Large intestine (tissue), 12 donors: ENCODE measurements around the gene NCAPH2. TPM values are rescaled to one million over a fixed set of nuclear protein-coding genes. Genes with fewer than 3 reads are reported as not detected.

Source experiments
- DNase-seq, 2 donors: peaks; one replicate each; pipeline versions ENCODE4 v3.0.0 to v3.0.0-alpha.2; 2013
- H3K27ac ChIP-seq: one replicate; pipeline ENCODE4 v1.5.1; 2013; ENCODE audit warnings: low read length
- H3K27me3 ChIP-seq: 2 replicates; pipeline ENCODE4 v1.6.1; 2013; ENCODE audit warnings: low read length; ENCODE audit not compliant: control insufficient read depth, insufficient read depth
- H3K36me3 ChIP-seq: 2 replicates; pipeline ENCODE4 v1.6.1; 2013; ENCODE audit warnings: low read length; ENCODE audit not compliant: control insufficient read depth, insufficient read depth
- H3K4me1 ChIP-seq: one replicate; pipeline ENCODE4 v1.6.1; 2013; ENCODE audit warnings: low read length; ENCODE audit not compliant: control insufficient read depth, insufficient read depth
- H3K4me3 ChIP-seq: one replicate; pipeline ENCODE4 v1.5.1; 2013; ENCODE audit warnings: low read length
- H3K9me3 ChIP-seq: one replicate; pipeline ENCODE4 v1.6.1; 2013; ENCODE audit warnings: mild to moderate bottlenecking, low read depth, low read length, moderate library complexity; ENCODE audit not compliant: control insufficient read depth
- WGBS: methylation state at CpG from one replicate; pipeline ENCODE4 v1.1.5; 2013; ENCODE audit warnings: low lambda C conversion rate; ENCODE audit not compliant: insufficient coverage; 5-methylcytosine and 5-hydroxymethylcytosine counted together
- long read RNA-seq, 11 donors: transcript quantifications; one replicate each; lab custom pipeline, GENCODE V29; 2026
- polyA plus RNA-seq: library from polyadenylated mRNA; unstranded; fragments of 120-200 nt; gene quantifications from one replicate; pipeline ENCODE4 v1.2.1, GENCODE V29; 2013

Gene NCAPH2
- polyA plus RNA-seq, result 31.2 TPM
- long read RNA-seq, donor 1, transcript NCAPH2-205 (20 exons, 2,037 nt), result major isoform, 6 of 7 reads
- long read RNA-seq, donor 1, partial matches to known transcripts, result 0 of 7 reads
- long read RNA-seq, donor 1, other reads (novel, unspliced or antisense), result 0 of 7 reads
- long read RNA-seq, donor 2, partial matches to known transcripts, result 0 of 4 reads
- long read RNA-seq, donor 2, other reads (novel, unspliced or antisense), result 0 of 4 reads
- long read RNA-seq, donor 3, transcript NCAPH2-205 (20 exons, 2,037 nt), result major isoform, 6 of 147 reads
- long read RNA-seq, donor 3, partial matches to known transcripts, result 130 of 147 reads
- long read RNA-seq, donor 3, other reads (novel, unspliced or antisense), result 10 of 147 reads
- long read RNA-seq, donor 4, partial matches to known transcripts, result 0 of 1 reads
- long read RNA-seq, donor 4, other reads (novel, unspliced or antisense), result 0 of 1 reads
- long read RNA-seq, donor 5, partial matches to known transcripts, result 12 of 17 reads
- long read RNA-seq, donor 5, other reads (novel, unspliced or antisense), result 0 of 17 reads
- long read RNA-seq, donor 6, partial matches to known transcripts, result 7 of 55 reads
- long read RNA-seq, donor 6, other reads (novel, unspliced or antisense), result 46 of 55 reads
- long read RNA-seq, donor 7, partial matches to known transcripts, result 0 of 4 reads
- long read RNA-seq, donor 7, other reads (novel, unspliced or antisense), result 0 of 4 reads
- long read RNA-seq, donor 8, partial matches to known transcripts, result 49 of 67 reads
- long read RNA-seq, donor 8, other reads (novel, unspliced or antisense), result 12 of 67 reads
- long read RNA-seq, donor 9, partial matches to known transcripts, result 29 of 35 reads
- long read RNA-seq, donor 9, other reads (novel, unspliced or antisense), result 0 of 35 reads
- long read RNA-seq, donor 10, transcript NCAPH2-205 (20 exons, 2,037 nt), result major isoform, 7 of 24 reads
- long read RNA-seq, donor 10, partial matches to known transcripts, result 6 of 24 reads
- long read RNA-seq, donor 10, other reads (novel, unspliced or antisense), result 10 of 24 reads
- long read RNA-seq, donor 11, transcript NCAPH2-205 (20 exons, 2,037 nt), result major isoform, 6 of 6 reads
- long read RNA-seq, donor 11, partial matches to known transcripts, result 0 of 6 reads
- long read RNA-seq, donor 11, other reads (novel, unspliced or antisense), result 0 of 6 reads

- Histone ChIP-seq H3K4me1 (peaks cover 14% of the 10 kb centered on the region), H3K27ac (peak within 1 kb of the TSS; percentile 77), H3K4me3 (peak within 1 kb of the TSS; percentile 99), H3K9me3 (no peaks in the 10 kb centered on the region), H3K36me3 (peaks cover 26% of the 10 kb centered on the region), H3K27me3 (no peaks in the 10 kb centered on the region)
- peak; percentile 97 to 98 for DNase-seq
- WGBS, result no CpG with 5 or more reads among the region's 76 CpGs
Measured at GRCh38 chr22:50507991-50508884, at the start of gene NCAPH2. TSS of gene NCAPH2 (plus strand) at chr22:50508224. CDS start at chr22:50508338, 114 bp downstream.

GRCh38 chr22:50459016-50459415, 49.0 kb upstream of the NCAPH2 start:
- H3K36me3 ChIP-seq, result peaks cover 94% of the 10 kb centered on the region
- WGBS, result no CpG with 5 or more reads among the region's 22 CpGs

GRCh38 chr22:50459496-50460140, 48.4 kb upstream of the NCAPH2 start:
- WGBS, result no CpG with 5 or more reads among the region's 41 CpGs
- no peak overlapping the region for H3K27ac ChIP-seq
- H3K4me3 ChIP-seq, result no peak overlapping the region
- H3K9me3 ChIP-seq, result peaks cover 3% of the 10 kb centered on the region
- no peak for DNase-seq
- H3K36me3 ChIP-seq, result peaks cover 94% of the 10 kb centered on the region
- H3K4me1 ChIP-seq, result no peaks in the 10 kb centered on the region
- H3K27me3 ChIP-seq, result no peaks in the 10 kb centered on the region

More at GRCh38 chr22:50459016-50459415, 49.0 kb upstream of the NCAPH2 start:
- Histone ChIP-seq H3K4me1 (no peaks in the 10 kb centered on the region), H3K27me3 (no peaks in the 10 kb centered on the region), H3K4me3 (no peak overlapping the region), H3K9me3 (peaks cover 3% of the 10 kb centered on the region), H3K27ac (no peak overlapping the region)
- no peak for DNase-seq

GRCh38 chr22:50460938-50461337, 47.1 kb upstream of the NCAPH2 start:
- DNase-seq, result no peak
- H3K4me1 ChIP-seq, result no peaks in the 10 kb centered on the region
- H3K9me3 ChIP-seq, result peaks cover 3% of the 10 kb centered on the region
- H3K4me3 ChIP-seq, result no peak overlapping the region
- H3K36me3 ChIP-seq, result peaks cover 94% of the 10 kb centered on the region
- WGBS, result no CpG with 5 or more reads among the region's 17 CpGs
- no peaks in the 10 kb centered on the region for H3K27me3 ChIP-seq
- H3K27ac ChIP-seq, result no peak overlapping the region

DNA sequence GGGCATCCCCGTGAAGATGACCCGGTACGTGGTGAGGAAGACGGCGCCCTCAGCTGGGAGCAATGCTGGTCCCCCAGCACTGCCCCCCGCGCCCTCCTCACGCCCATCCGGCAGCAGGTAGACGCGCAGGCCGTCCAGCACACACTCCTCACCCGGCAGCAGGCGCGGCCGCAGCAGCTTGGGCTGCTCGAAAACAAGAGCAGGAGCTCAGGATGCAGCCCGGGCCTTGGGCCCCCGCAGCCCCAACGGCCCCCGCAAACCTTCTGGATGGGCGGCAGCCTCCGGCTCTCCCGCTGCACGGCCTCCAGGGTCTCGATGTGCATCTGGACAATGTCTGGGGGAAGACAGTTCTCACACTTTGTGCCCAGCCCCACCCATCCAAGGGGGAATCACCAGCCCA, 46.5 kb upstream of the NCAPH2 start:
- no peak for DNase-seq
- H3K4me1 ChIP-seq, result no peaks in the 10 kb centered on the region
- no peak overlapping the region for H3K4me3 ChIP-seq
- WGBS, result no CpG with 5 or more reads among the region's 26 CpGs
- H3K27ac ChIP-seq, result no peak overlapping the region
- peaks cover 96% of the 10 kb centered on the region for H3K36me3 ChIP-seq
- H3K27me3 ChIP-seq, result no peaks in the 10 kb centered on the region
- peaks cover 1% of the 10 kb centered on the region for H3K9me3 ChIP-seq

DNA sequence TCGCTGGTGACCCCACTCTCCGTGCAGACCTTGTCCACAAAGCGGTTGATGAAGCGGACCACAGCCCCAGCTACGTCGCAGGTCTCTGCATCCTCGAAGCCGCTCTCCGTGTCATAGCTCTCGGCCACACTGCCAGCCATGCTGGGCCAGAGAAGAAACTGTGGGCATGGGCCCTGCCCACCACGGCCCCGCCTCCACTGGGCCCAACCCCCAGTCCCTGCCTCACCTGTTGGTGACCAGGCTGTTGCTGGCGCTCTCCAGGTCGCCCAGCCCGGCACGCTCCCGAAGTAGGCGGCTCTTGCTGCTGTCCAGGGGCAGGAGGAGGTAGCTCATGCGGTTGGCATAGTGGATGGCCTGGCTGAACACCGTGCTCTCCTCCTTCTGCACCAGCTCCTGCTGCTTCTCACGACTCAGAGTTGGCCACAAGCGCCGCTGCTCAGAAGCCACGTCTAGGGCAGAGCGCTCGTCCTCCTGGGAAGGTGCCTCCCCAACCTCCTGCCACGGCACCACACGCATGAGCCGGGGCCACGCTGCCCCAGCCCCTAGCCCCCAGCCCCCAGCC, 46.0 kb upstream of the NCAPH2 start:
- DNase-seq, result no peak
- H3K4me3 ChIP-seq, result no peak overlapping the region
- no peak overlapping the region for H3K27ac ChIP-seq
- H3K4me1 ChIP-seq, result no peaks in the 10 kb centered on the region
- H3K27me3 ChIP-seq, result no peaks in the 10 kb centered on the region
- H3K9me3 ChIP-seq, result no peaks in the 10 kb centered on the region
- WGBS, result 95% methylated on average over 4 of the region's 30 CpGs
- peaks cover 96% of the 10 kb centered on the region for H3K36me3 ChIP-seq

DNA sequence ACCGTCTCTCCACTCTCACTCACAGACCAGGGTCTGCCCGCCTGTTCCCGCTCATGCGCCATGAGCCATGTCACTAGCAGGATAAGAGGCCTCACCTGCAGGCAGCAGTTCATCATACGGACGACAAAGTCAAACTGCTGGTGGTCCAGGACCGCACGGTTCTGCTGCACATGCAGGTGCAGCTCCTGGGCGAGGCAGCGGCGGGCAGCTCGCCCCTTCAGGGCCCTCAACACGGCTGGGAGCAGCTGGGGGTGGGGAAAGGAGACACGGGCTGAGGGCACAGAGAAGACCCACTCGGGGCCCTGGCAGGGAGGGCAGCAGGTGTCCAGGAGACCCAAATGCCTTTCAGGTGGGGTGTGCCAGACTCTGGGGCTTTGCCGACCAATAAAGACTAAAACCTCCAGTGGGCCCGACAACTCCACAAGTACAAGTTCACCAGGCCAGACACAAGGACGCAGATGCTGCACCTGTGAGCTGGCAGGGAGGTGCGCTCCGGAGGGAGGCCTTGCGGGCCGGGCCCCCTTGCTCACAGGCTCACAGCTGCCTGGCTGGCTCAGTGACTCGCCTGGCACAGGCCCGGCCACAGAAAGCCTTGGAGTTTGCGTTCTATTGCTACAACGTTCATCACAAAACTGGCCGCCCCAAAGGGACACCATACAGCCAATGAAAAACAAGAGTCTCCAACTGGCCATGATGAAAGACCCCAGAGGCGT, 44.7 kb upstream of the NCAPH2 start:
- Histone ChIP-seq H3K4me1 (no peaks in the 10 kb centered on the region), H3K27ac (no peak overlapping the region), H3K9me3 (no peaks in the 10 kb centered on the region), H3K4me3 (no peak overlapping the region), H3K36me3 (peaks cover 98% of the 10 kb centered on the region), H3K27me3 (no peaks in the 10 kb centered on the region)
- no peak for DNase-seq
- whole genome bisulfite sequencing, result 100% methylated on average over 2 of the region's 28 CpGs

GRCh38 chr22:50464451-50464850, 43.6 kb upstream of the NCAPH2 start:
- Histone ChIP-seq H3K27ac (no peak overlapping the region), H3K4me1 (peaks cover 7% of the 10 kb centered on the region), H3K9me3 (no peaks in the 10 kb centered on the region), H3K27me3 (no peaks in the 10 kb centered on the region), H3K4me3 (no peak overlapping the region), H3K36me3 (peaks cover 89% of the 10 kb centered on the region)
- no CpG with 5 or more reads among the region's 24 CpGs for WGBS
- no peak for DNase-seq
